Common myeloid progenitor, CD34-positive (primary cell): ENCODE measurements around the gene PRKX.

Experiments used
- CTCF ChIA-PET: fragments of 350-600 bp; sonication (Branson Sonifier 250); formaldehyde crosslinking; loops from one replicate; lab custom pipeline; 2021; ENCODE audit warnings: antibody characterized with exemption; lab: Charles Lee
- POLR2A ChIA-PET: fragments of 350-600 bp; sonication (Branson Sonifier 250); formaldehyde crosslinking; loops from one replicate; lab custom pipeline; 2021; ENCODE audit warnings: antibody characterized with exemption; lab: Charles Lee
- DNase-seq, 3 donors: peaks; one replicate each; pipeline versions ENCODE4 v3.0.0 to v3.0.0-alpha.2; 2013
- H3K27ac ChIP-seq, 2 experiments: 1 replicate in 1 of 2; 2 replicates in 1 of 2; pipeline ENCODE4 v1.7.0; 2013; ENCODE audit warnings: inconsistent platforms in 2 of 2, low read length in 2 of 2, mild to moderate bottlenecking in 2 of 2, low read depth in 1 of 2, moderate library complexity in 1 of 2; ENCODE audit not compliant: severe bottlenecking in 2 of 2, insufficient read depth in 1 of 2, poor library complexity in 1 of 2
- H3K27me3 ChIP-seq, 5 experiments: replicated peaks in 2 of 5; 1 replicate in 3 of 5; 2 replicates in 2 of 5; pipeline versions ENCODE4 v1.6.1 to v1.7.0; 2013; ENCODE audit warnings: low read length in 4 of 5, mild to moderate bottlenecking in 2 of 5, moderate library complexity in 2 of 5, inconsistent platforms in 1 of 5; ENCODE audit not compliant: insufficient read depth in 5 of 5, control insufficient read depth in 4 of 5
- H3K36me3 ChIP-seq, 4 experiments: 1 replicate in 2 of 4; 2 replicates in 2 of 4; pipeline versions ENCODE4 v1.6.1 to v1.7.0; 2013; ENCODE audit warnings: low read length in 3 of 4, control low read depth in 1 of 4, mild to moderate bottlenecking in 1 of 4; ENCODE audit not compliant: control insufficient read depth in 4 of 4, insufficient read depth in 4 of 4
- H3K4me1 ChIP-seq, 4 experiments: 1 replicate in 3 of 4; 2 replicates in 1 of 4; pipeline versions ENCODE4 v1.6.1 to v1.7.1; 2013; ENCODE audit warnings: low read length in 3 of 4, mild to moderate bottlenecking in 3 of 4, control low read depth in 1 of 4, inconsistent platforms in 1 of 4, moderate library complexity in 1 of 4; ENCODE audit not compliant: control insufficient read depth in 4 of 4, insufficient read depth in 4 of 4; ENCODE audit errors: control extremely low read depth in 1 of 4
- H3K4me3 ChIP-seq, 7 experiments: 1 replicate in 4 of 7; 2 replicates in 3 of 7; pipeline versions ENCODE4 v1.5.1 to v1.7.0; 2013; ENCODE audit warnings: mild to moderate bottlenecking in 7 of 7, low read length in 6 of 7, moderate library complexity in 6 of 7, inconsistent platforms in 2 of 7, low read depth in 2 of 7, control low read depth in 1 of 7; ENCODE audit not compliant: insufficient read depth in 4 of 7, control insufficient read depth in 1 of 7; ENCODE audit errors: extremely low read depth in 1 of 7
- H3K9me3 ChIP-seq, 5 experiments: 1 replicate in 4 of 5; 2 replicates in 1 of 5; pipeline versions ENCODE4 v1.6.1 to v1.7.1; 2013; ENCODE audit warnings: low read length in 4 of 5, mild to moderate bottlenecking in 2 of 5, inconsistent platforms in 1 of 5, low read depth in 1 of 5, moderate library complexity in 1 of 5; ENCODE audit not compliant: control insufficient read depth in 4 of 5, insufficient read depth in 2 of 5; ENCODE audit errors: control extremely low read depth in 1 of 5
- WGBS: methylation state at CpG from one replicate; pipeline ENCODE4 v1.1.5; 2013; ENCODE audit not compliant: insufficient coverage; 5-methylcytosine and 5-hydroxymethylcytosine counted together

Gene PRKX

GRCh38 chrX:3589474-3589873, 124.0 kb downstream of the PRKX start:
- DNase-seq: peak; percentile 1 to 37 (median 19)
- 48% methylated on average over 8 of the region's 8 CpGs for WGBS
- POLR2A ChIA-PET: no interaction called here

DNA sequence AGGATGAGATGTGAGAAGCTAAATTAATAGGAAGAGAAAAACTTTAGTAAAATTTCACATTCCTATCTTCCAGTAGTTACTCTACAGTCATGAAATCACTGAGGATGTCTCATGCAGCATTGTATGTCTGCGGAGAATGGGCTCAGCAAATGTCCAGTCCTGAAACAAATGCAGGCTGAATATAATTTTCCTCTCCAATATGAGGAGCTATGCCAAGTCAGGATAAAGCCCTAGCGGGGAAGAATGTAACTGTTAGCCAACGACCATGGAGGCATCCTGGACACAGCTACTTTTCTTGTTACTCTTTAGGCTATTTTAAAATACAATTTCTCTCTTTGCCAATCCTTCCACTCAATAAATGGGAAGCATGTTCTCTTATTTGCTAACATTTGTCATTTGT, 127.7 kb downstream of the PRKX start:
- DNase-seq: no peak
- WGBS: 100% methylated on average over 2 of the region's 3 CpGs
- Histone ChIP-seq H3K9me3 (no peaks in the 10 kb centered on the region), H3K4me1 (no peaks in the 10 kb centered on the region), H3K27ac (no peak overlapping the region), H3K4me3 (no peak overlapping the region), H3K27me3 (peaks cover 0 to 5% (median 0%) of the 10 kb centered on the region in 5 experiments), H3K36me3 (no peaks in the 10 kb centered on the region)
- ChIA-PET CTCF (no interaction called here), POLR2A (no interaction called here)

More at GRCh38 chrX:3589474-3589873, 124.0 kb downstream of the PRKX start:
- peaks cover 0 to 2% (median 0%) of the 10 kb centered on the region in 5 experiments for H3K27me3 ChIP-seq
- no peak overlapping the region for H3K27ac ChIP-seq
- CTCF ChIA-PET: no interaction called here
- no peak overlapping the region for H3K4me3 ChIP-seq
- H3K9me3 ChIP-seq: no peaks in the 10 kb centered on the region
- H3K36me3 ChIP-seq: no peaks in the 10 kb centered on the region
- no peaks in the 10 kb centered on the region for H3K4me1 ChIP-seq

DNA sequence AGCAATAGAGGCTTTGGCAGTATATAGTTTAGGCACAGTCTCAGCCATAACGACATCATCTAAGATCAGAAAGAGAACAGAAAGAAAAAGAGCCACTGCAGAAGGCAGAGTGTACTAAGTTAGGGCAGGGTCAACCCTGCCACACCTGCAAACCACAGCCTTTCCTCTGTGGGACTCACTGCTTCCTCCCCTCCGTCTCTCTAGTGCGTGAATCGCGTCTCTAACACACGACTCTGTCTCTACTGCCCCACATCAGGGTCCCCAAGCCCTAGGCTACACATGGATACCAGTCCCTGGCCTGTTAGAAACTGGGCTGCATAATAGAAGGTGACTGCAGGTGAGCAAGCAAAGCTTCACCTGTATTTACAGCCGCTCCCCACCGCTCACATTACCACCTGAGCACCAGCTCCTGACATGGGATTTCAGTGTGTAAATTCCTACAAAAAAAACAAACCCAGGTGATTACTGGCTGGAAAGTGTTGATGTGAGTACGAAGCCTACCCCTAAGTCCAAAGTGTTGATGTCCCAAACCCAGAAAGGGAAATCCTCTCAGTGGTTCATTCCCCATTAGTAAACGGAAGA, 128.9 kb downstream of the PRKX start:
- POLR2A ChIA-PET: no interaction called here
- no peak overlapping the region for H3K4me3 ChIP-seq
- 40% methylated on average over 6 of the region's 10 CpGs for WGBS
- no peak overlapping the region for H3K27ac ChIP-seq
- no peaks in the 10 kb centered on the region for H3K4me1 ChIP-seq
- H3K27me3 ChIP-seq: peaks cover 0 to 8% (median 0%) of the 10 kb centered on the region in 5 experiments
- peaks cover 0 to 1% (median 0%) of the 10 kb centered on the region in 5 experiments for H3K9me3 ChIP-seq
- CTCF ChIA-PET: no interaction called here
- no peaks in the 10 kb centered on the region for H3K36me3 ChIP-seq
- DNase-seq: no peak

GRCh38 chrX:3582451-3582850, 131.0 kb downstream of the PRKX start:
- ChIA-PET POLR2A (no interaction called here), CTCF (no interaction called here)
- no peak for DNase-seq
- Histone ChIP-seq H3K27me3 (peaks cover 0 to 8% (median 0%) of the 10 kb centered on the region in 5 experiments), H3K4me1 (no peaks in the 10 kb centered on the region), H3K9me3 (peaks cover 0 to 1% (median 0%) of the 10 kb centered on the region in 5 experiments), H3K36me3 (no peaks in the 10 kb centered on the region), H3K27ac (no peak overlapping the region), H3K4me3 (no peak overlapping the region)

DNA sequence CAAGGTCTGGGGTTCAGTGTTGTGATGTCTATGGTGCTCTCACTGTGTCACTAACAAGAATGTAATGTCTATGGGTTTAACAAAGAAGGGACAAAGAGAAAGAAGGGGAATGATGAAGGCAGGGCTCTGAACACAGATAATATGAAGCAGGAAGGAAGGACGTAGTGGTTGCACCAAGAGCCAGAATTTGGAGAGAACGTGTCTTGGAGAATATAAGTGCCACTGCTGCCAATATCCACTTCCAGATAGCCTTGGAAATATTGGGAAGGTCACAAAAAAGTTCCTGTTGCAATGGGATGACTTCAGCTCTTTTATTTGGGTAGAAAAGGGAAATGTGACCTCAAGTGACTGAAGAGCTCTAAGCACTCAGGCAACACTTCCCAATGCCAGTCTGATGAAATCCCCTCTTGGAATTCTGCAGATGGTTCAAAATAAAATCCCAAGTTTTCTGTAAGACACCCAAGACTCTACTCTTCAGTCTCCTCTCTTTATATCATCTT, 131.8 kb downstream of the PRKX start:
- H3K27ac ChIP-seq: no peak overlapping the region
- peaks cover 0 to 8% (median 0%) of the 10 kb centered on the region in 5 experiments for H3K27me3 ChIP-seq
- no peaks in the 10 kb centered on the region for H3K36me3 ChIP-seq
- no peaks in the 10 kb centered on the region for H3K4me1 ChIP-seq
- WGBS: 85% methylated on average over 2 of the region's 2 CpGs
- no peak overlapping the region for H3K4me3 ChIP-seq
- peaks cover 0 to 1% (median 0%) of the 10 kb centered on the region in 5 experiments for H3K9me3 ChIP-seq
- ChIA-PET POLR2A (no interaction called here), CTCF (no interaction called here)
- DNase-seq: no peak

GRCh38 chrX:3577551-3577950, 135.9 kb downstream of the PRKX start:
- CTCF ChIA-PET: no interaction called here
- POLR2A ChIA-PET: no interaction called here
- no peak overlapping the region for H3K27ac ChIP-seq
- no peak overlapping the region for H3K4me3 ChIP-seq
- no peak for DNase-seq
- no peaks in the 10 kb centered on the region for H3K4me1 ChIP-seq
- WGBS: no CpG with 5 or more reads among the region's 1 CpG
- peaks cover 0 to 4% (median 0%) of the 10 kb centered on the region in 5 experiments for H3K27me3 ChIP-seq
- H3K36me3 ChIP-seq: no peaks in the 10 kb centered on the region
- H3K9me3 ChIP-seq: peaks cover 0 to 1% (median 0%) of the 10 kb centered on the region in 5 experiments

- POLR2A ChIA-PET: no interaction called here
- Histone ChIP-seq H3K27me3 (peaks cover 0 to 4% (median 0%) of the 10 kb centered on the region in 5 experiments), H3K27ac (no peak overlapping the region), H3K4me3 (no peak overlapping the region), H3K4me1 (no peaks in the 10 kb centered on the region), H3K36me3 (no peaks in the 10 kb centered on the region), H3K9me3 (peaks cover 0 to 1% (median 0%) of the 10 kb centered on the region in 5 experiments)
- WGBS: 98% methylated on average over 6 of the region's 11 CpGs
- CTCF ChIA-PET: no interaction called here
- no peak for DNase-seq
These were observed 136.5 kb downstream of the PRKX start for GRCh38 chrX:3576886-3577501.
